Kidney glomerular epithelial cell (primary cell): Measurements from ENCODE around the gene RCN2.
"Not testable (repeated sequence)": the region's sequence is repeated elsewhere in the genome, so short reads cannot be mapped to it uniquely, and the experiment has no call there.

ENCODE experiments used
- DNase-seq: peaks from one replicate; lab custom pipeline; 2025; lab: John Stamatoyannopoulos, UW

RCN2 gene, protein sequence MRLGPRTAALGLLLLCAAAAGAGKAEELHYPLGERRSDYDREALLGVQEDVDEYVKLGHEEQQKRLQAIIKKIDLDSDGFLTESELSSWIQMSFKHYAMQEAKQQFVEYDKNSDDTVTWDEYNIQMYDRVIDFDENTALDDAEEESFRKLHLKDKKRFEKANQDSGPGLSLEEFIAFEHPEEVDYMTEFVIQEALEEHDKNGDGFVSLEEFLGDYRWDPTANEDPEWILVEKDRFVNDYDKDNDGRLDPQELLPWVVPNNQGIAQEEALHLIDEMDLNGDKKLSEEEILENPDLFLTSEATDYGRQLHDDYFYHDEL

DNA sequence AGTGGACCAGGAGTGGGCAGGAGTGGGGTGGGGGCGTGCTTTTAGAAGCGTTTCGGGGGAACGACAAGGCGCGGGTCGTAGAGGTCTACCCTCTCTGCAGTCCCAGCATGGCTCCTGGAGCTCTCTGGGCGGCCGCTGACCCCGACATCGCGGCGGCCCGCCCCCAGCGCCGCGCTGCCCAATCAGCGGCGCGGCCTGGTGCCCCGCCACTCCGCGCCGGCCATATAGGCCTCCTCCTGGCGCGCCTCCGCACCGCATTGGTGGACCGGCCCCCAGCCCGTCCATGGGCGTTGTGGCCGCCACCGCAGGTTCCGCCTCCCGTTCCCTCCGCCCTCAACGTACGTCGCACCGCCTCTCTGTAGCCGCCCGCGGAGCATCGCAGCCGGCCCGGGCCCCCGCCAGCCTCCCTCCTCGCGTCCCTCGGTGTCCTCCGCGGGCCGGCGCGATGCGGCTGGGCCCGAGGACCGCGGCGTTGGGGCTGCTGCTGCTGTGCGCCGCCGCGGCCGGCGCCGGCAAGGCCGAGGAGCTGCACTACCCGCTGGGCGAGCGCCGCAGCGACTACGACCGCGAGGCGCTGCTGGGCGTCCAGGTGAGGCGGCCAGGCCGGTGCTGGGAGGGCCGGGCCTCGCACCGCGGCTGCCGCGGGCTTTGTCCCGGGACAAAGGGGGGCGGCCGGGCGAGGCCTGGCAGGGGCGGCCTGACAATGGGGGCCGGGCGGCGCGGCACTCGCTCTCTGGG, at the start of gene RCN2:
RCN2 (plus strand) TSS at position 353 of the 738 bp plus-strand sequence; CDS start at position 446, 93 bp downstream.
- peak; percentile 86 for DNase-seq

DNA sequence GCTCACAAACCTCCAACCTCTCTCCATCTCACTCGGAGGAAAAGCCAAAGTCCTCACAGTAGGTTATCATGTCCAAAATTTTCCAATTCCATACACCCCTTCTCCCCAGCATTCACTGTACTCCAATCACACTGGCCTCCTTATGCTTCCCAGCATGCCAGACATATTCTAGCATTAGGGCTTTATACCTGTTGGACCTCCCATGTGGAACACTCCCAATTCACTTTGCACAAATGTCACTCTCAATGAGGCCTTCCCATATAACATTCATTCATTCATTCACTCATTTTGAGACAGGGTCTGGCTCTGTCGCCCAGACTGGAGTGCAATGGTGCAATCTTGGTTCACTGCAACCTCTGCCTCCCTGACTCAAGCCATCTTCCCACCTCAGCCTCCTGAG, 46.3 kb upstream of the RCN2 start:
- DNase-seq: no peak

DNA sequence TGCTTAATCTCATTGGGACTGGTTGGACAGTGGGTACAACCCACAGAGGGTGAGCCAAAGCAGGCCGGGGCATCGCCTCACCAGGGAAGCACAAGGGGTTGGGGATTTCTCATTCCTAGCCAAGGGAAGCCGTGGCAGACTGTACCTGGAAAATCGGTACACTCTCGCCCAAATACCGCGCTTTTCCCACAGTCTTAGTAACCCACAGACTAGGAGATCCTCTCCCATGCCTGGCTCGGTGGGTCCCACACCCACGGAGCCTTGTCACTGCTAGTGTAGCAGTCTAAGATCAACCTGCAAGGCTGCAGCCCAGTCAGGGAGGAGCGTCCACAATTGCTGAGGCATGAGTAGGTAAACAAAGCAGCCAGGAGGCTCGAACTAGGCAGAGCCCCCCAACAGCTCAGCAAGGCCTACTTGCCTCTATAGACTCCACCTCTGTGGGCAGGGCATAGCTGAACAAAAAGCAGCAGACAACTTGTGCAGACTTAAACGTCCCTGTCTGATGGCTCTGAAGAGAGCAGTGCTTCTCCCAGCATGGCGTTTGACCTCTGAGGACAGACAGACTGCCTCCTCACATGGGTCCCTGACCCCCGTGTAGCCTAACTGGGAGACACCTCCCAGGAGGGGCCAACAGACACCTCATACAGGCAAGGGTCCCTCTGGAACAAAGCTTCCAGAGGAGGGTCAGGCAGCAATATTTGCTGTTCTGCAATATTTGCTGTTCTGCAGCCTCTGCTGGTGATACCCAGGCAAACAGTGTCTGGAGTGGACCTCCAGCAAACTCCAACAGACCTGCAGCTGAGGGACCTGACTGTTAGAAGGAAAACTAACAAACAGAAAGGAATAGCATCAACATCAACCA, 44.0 kb upstream of the RCN2 start:
- DNase-seq: not testable (repeated sequence)

DNA sequence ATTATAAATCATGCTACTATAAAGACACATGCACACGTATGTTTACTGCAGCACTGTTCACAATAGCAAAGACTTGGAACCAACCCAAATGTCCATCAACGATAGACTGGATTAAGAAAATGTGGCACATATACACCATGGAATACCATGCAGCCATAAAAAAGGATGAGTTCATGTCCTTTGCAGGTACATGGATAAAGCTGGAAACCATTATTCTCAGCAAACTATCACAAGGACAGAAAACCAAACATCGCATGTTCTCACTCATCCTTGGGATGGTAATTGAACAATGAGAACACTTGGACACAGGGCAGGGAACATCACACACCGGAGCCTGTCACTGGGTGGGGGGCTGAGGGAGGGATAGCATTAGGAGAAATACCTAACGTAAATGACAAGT, 38.7 kb upstream of the RCN2 start:
- DNase-seq: not testable (repeated sequence)

DNA sequence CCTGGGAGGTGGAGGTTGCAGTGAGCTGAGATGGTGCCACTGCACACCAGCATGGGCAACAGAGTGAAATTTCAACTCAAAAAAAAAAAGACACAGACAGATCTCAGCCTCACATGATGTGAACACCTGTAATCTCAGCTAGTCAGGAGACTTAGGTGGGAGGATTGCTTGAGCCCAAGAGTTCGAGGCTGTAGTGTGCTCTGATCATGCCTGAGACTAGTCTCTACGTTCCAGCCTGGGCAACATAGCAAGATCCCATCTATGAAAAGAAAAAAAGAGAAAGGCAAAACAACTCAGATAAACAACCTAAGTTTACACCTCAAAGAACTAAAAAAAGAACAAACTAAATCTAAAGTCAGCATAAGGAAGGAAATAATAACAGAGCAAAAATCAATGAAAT, 37.4 kb upstream of the RCN2 start:
- DNase-seq: no peak

DNA sequence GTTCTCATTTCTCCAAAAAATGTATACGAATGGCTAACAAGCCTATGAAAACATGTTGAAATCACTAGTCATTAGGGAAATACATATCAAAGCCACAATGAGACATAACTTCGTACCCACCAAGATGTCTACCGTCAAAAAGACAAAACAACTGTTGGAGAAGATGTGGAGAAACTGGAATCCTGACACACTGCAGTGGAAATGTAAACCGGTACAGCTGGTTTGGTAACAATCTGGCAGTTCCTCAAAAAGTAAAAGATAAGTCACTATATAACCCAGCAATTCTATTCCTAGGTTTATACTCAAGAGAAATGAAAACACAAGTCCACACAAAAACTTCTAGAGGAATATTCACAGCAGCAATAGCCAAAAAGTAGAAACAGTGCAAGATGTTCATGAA, 33.4 kb upstream of the RCN2 start:
- DNase-seq: no peak

DNA sequence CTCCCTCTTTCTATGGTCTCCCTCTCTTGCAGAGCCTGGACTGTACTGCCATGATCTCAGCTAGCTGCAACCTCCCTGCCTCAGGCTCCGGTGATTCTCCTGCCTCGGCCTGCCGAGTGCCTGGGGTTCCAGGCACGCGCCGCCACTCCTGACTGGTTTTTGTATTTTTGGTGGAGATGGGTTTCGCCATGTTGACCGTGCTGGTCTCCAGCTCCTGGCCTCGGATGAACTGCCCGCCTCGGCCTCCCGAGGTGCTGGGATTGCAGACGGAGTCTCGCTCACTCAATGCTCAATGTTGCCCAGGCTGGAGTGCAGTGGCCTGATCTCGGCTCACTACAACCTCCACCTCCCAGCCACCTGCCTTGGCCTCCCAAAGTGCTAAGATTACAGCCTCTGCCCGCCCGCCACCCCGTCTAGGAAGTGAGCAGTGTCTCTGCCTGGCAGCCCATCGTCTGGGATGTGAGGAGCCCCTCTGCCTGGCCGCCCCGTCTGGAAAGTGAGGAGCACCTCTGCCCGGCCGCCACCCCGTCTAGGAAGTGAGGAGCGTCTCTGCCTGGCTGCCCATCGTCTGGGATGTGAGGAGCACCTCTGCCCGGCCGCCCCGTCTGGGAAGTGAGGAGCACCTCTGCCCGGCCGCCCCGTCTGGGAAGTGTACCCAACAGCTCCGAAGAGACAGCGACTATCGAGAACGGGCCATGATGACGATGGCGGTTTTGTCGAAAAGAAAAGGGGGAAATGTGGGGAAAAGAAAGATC, 32.2 kb upstream of the RCN2 start:
- DNase-seq: not testable (repeated sequence)

DNA sequence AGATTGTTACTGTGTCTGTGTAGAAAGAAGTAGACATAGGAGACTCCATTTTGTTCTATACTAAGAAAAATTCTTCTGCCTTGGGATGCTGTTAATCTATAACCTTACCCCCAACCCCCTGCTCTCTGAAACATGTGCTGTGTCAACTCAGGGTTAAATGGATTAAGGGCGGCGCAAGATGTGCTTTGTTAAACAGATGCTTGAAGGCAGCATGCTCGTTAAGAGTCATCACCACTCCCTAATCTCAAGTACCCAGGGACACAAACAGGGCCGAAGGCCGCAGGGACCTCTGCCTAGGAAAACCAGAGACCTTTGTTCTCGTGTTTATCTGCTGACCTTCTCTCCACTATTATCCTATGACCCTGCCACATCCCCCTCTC, 31.6 kb upstream of the RCN2 start:
- DNase-seq: not testable (repeated sequence)

DNA sequence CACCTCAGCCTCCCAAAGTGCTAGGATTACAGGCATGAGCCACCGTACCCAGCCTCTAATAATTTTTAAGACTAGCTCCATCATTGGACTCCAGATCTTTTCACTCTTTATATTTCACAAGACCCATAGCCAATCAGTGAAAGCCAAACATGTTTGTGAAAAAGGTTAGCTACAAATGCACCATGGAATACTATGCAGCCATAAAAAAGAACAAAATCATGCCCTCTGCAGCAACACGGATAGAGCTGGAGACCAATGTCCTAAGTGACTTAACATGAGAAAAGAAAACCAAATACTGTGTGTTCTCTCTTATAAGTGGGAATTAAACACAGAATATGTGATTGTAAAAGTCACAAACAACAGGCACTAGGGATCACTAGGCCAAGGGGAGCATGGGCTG, 29.6 kb upstream of the RCN2 start:
- no peak for DNase-seq

DNA sequence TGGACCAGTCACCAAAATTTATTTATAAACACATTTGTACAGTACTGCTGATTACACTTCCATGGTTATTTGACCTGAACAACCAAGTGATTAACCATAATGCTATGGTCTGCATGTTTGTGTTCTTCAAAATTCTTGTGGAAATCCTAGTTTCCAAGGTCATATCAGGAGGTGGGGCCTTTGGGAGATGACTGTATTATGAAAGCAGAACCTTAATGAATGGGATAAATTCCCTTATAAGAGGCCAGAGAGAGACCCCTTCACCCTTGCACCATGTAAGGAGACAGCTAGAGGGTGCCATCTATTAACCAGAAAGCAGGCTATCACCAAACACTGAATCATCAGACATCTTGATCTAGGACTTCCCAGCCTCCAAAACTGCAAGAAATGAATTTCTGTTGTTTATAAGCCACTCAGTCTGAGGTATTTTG, 28.3 kb upstream of the RCN2 start:
- DNase-seq: peak; percentile 35

DNA sequence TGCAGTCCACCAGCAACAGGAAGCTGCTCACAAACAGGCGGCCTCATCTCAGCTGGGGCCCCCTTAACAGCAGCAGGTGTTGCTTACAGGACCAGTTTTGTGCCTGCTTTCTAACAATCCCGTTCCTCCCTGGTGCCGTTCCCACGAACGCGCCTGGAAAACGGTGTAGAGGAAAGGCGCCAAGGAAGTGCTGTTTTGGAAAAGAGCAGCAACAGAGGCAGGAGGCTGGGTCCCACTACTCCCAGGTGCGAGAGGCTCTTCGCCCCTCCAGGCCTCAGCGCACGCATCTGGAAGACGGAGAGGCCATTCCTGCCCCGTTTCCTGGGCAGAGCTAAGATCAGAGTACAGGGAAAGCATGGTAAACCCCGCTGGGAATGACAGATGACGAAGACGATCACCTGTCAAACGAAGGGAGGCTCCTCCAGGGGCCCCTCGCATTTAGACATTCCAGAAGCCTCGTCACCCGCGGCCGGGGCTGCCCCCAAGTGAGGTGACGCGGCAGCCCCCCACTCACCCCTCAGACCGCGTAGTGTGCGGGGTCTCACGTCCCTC, 27.0 kb upstream of the RCN2 start:
- DNase-seq: no peak

DNA sequence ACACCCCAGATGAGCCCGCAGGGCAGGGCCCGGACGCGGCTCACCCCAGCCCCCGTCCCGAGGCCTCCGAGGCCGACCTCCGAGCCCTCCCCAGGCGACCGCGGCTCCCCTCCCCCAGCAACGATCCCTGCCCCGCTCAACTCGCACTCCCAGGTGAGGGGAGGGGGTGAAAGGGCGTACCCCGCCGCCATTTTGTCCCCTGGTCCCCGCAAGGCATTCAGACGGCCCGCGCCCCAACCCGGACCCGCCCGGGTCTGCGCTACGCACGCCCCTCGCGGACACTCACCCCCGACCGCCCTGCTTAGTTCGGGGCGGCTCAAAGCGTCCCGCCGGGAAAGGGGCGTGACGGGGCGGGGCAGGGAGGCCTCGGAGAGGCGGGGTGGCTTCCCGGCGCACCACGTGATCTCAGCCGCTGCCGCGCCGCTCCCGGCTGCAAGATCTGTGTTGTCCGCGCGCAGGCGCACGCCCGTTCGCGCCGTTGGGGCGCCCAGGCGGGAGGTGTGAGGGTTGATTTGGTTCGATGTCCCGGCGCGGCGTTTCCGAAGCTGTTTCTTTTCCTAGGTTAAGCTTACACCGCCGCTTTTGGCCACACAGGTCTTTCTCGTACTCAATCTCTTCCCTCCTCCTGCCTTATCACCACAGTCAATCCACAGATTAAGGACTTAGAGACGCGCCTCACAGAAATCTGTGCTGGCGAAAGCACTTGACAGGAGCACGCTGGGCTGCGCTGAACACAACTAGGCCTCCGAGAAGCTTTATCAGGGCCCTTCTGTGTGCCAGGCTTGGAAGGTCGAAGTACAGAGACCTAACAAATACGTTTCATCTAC, 26.3 kb upstream of the RCN2 start, which contains the start of gene SCAPER:
SCAPER (minus strand) TSS at position 328 of the 827 bp plus-strand sequence. CDS start 21,523 bp downstream, outside the sequence.
- peak; percentile 74 for DNase-seq

DNA sequence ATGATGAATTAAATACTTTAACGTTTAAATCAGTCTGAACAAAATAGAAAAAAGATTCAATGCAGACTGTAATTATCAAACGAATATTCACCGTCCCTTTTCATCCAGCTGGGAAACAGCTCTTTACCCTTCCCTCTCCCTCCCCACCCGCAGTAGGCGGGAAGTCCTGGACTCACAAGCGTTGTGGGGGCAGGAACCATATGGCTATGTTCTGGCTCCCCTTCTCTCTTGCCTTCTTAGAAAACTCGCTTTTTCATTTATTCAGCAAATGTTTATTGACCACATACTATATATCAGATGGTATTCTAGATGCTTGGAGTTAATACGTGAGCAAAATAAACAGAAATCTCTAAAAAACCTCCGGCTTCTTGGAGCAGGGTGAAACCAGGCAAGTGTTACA, 25.7 kb upstream of the RCN2 start:
- DNase-seq: no peak

DNA sequence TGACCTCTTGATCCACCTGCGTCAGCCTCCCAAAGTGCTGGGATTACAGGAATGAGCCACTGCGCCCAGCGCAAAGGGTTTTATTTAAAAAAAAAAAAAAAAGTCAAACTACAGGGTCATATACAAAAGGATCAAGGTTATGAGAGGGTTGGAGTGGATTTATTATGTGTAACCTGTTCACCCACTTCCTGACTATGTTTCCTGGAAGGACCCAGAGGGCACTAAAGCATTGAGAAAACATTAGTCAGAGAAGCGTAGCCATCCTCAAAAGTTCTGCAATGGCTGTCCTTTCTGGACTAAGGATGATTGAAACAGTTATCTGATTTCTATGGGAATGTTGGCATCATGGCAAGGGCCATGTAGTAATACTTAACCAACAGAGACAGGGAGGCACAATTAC, 19.1 kb upstream of the RCN2 start:
- DNase-seq: no peak

DNA sequence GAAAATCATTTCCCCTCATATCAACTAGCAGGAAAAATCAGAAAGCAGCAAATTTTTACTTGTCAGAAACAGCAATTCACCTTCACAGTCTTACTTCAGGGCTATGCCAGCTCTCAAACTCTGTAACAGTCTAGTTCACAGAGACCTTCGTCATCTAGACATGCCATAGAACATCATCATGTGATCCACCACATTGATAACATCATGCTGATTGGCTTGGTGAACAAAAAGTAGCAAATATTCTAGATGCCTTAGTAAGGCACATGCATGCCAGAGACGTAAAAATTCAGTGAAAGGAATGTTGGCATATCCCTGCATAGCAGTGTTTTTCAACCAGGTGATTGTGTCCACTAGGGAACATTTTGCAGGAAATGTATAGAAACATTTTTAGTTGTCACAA, 17.8 kb upstream of the RCN2 start:
- DNase-seq: no peak

DNA sequence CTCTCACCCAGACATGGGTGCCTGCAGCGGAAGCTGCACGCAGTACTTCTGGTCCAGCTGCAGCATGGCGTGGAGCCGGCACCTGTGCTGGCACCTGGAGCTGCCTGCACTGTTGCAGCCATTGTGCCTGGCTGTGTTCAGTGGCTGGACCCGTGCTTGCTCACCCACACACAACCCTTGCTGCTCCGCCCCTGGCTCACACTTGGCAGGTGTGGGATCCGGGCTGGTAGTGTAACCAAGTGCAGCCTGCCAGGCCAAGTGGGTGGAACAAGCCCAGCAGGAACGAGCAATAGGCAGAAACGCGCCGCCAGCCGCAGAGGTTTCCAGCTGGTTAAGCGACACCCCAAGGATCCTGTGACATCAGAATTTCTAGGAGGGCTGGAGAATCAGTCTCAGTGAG, 15.2 kb upstream of the RCN2 start:
- no peak for DNase-seq

DNA sequence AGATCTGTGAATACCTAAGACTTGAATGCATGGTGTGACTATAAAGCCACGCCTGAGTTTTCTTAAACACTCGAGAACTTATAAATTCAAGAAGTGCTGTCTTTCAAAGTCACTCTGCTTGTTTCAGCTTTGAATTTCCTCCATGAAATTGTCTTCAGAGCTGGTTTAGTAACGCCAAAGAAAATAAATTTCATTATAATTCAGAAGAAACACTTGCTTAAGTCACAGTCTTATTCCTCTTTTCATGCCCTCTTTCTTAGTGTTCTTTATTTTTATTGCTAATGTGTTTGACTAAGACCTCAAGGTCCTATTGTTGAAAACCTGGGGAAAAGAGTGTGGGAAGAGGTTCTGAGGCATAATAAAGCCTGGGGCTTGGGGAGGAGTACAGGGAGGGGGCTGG, 3.3 kb upstream of the RCN2 start:
- no peak for DNase-seq

DNA sequence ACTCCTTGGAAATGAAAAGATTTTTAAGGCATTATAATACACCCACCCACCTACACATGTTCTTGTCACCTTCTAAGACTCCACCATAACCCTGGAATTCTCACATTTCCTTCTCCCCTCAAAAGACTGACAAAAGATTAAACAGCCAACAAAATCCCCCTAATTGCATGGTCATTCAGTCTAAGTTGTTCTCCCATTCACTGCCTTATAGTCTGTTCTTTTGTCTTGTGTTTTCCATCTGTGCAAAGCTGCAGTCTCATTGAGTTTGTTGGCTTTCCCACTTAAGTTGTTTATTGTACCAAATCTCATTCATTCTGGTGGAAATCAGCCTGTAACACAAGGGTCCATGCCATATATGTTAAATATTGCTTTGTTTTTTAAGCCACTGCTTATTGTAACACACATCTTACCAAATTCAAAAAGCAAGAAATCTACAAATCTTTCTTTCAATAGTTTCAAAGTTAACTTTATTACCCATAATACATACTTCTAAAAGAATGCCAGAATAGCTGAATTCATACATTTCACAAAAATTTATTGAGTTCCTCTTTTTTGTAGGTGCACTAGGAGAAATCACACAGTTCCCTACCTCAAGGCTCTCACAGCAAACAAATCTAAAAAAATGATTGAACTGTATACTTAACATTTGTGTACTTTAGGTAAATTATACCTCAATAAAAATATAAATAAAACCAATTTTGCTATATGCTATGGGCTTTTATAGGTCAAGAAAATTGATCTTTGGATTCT, 2.4 kb upstream of the RCN2 start:
- no peak for DNase-seq

DNA sequence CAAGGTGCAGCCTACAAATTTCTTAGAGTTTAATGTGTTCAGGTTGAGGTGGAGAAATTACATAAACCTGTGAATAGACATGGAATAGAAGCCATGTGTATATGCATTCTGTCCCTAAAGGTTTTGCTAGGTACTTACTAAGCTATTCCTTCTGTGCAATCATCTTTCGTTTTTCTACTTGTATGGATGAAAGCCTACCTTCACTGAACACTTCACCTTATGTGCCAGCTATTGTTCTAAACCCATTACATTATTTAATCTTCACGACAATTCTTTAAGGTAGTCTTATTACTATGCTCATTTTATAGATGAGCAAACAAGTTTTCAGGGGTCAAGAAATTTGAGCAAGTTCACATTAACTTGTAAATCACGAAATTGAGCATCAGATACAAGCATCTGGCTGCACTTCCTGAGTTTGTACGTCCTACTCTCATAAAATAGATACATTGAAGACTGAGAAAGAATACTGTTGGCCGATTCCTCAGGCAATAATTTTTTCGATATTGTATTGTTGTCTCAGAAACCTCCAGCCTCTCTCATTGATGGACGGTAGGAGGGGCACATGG, 635 bp upstream of the RCN2 start:
- no peak for DNase-seq
